Putamen (tissue), 1 donor: ENCODE results near the gene IRF6.
"Not testable (repeated sequence)": the region's sequence is repeated elsewhere in the genome, so short reads cannot be mapped to it uniquely, and the experiment has no call there.

Experiments
- DNase-seq: peaks from one replicate; pipeline ENCODE4 v3.0.0-alpha.2; 2016; ENCODE audit warnings: low spot score

Gene IRF6

GRCh38 chr1:209823143-209824041, 17.4 kb upstream of the IRF6 start:
- DNase-seq = peak; percentile 34

DNA sequence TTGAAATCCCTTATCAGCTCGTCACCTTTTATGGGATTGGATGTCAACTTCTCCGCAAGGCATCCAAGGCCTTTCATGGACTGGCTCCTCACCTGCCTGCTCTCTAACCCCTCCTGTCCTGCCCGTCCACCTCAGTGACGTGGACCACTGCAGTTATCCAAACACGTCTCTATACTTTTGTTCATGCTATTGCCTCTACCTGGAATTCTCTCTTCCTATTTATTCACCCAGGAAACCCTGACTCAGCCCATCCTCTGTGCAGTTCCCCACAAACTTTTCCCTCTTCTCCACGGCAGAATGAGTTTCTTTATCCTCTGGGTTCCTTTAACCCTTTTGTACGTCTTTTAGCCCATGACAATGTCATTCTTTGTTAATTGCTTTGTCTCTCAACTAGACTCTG, 16.8 kb upstream of the IRF6 start:
- DNase-seq = no peak

DNA sequence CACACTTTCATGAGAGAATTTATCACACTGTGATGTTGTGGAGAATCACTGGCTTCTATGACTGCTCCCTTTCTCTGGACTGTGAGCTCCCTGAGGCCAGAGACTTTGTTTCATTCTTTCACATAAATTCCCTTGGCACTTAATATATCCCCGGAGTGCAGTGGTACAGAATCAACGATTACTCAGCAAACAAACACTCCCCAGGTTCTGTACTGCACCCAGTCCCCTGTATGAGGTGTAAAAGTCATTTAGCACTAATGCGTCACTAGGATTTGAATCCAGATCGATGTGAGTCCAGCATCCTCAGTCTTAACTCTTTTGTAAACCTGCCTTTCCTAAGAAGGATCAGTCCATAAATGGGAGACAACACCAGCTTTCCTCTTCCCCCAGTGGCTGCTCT, 15.0 kb upstream of the IRF6 start:
- DNase-seq = no peak

DNA sequence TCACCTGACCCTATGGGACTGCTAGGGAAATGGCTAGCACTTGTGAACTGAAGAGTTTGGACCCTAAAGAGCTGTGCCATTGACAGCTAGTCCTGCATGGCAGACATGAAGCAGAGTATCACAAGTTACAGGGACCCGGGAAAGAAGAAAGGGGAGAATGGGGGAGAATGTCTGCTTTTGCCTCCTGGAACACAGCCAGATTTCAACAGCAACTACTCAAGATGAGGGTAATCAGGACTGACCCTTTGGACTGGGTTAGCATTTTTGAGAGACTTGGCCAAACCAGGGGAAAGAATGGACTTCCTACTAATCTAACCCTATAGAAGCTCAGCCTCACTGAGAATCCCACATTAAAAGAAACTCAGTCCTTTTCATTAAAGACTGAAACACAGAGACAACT, 13.1 kb upstream of the IRF6 start:
- no peak for DNase-seq

DNA sequence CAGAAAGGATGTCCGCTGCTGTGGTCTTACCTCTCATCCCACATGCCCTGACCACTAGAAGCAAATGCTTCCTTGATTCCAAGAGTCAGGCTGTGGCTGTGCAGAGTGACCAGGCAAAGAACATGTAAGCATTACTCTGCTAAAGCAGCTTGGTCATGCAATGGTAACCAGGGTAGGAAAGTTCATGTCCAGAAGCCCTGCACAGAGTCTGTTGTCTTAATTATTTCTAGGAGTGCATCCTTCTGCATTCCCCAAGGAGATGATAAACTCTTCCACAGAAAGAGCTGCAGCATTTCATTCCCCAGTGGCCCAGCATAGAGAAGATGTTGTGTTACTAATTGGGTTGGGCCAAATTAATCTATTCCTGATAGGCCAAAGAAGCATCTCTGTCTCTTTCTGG, 11.7 kb upstream of the IRF6 start:
- DNase-seq = no peak

DNA sequence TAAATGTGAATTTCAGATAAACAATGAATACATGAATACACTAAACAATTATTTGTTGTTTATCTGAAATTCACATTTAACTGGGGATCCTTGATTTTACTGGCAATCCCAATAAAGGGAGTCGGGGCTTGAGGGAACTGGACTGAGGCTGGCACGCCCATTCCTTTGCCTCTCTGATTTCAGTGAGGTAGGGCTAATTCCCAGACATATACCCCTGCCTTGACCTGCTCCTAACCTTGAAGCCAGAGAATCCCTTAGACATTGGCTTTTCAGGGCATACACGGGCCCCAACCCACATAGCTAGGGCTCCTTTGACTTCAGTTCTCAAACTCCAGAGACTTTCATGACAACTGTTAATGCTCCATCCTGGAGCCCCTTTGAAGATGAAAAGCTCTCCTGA, 11.0 kb upstream of the IRF6 start:
- no peak for DNase-seq

DNA sequence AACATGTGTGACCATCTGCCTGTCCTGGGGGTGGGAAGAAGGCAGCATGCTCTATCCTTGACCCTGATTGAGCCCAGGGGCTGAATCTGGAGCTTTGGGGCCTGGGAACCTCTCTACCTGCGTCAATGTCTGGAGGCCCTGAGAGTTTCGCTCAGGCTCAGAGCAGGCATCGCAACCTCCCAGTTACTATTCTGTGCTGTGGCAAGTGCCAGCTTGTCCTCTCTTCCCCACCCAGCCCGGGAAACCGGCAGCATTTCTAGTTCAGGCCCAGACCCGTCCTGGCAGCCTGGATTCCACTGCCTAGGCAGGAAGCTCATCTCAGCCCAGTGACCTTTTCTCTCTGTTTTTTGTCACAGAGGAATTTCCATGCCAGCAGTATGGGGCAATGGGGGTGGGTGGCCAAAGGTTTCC, 10.0 kb upstream of the IRF6 start:
- DNase-seq = no peak

- DNase-seq = no peak
Observed at GRCh38 chr1:209815490-209815889, 9.5 kb upstream of the IRF6 start.

DNA sequence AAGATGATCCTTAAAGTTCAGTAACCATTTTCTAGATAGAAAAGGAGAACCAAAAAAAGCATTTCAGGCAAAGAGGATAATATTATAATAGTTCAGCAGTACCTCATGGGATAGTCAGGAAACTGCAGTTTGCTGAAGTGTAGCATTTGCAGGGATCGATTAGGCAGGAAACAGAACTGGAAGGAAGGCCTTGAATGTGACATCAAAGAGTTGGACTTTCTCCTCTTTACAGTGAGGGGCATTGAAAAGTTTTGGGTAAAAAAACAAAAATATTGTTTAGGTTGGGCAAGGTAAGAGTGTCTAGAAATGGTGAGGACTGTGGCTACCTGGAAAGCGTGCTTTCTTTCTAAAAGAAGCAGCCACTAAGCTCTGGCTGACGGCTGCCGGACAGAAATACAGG, 8.0 kb upstream of the IRF6 start:
- no peak for DNase-seq

DNA sequence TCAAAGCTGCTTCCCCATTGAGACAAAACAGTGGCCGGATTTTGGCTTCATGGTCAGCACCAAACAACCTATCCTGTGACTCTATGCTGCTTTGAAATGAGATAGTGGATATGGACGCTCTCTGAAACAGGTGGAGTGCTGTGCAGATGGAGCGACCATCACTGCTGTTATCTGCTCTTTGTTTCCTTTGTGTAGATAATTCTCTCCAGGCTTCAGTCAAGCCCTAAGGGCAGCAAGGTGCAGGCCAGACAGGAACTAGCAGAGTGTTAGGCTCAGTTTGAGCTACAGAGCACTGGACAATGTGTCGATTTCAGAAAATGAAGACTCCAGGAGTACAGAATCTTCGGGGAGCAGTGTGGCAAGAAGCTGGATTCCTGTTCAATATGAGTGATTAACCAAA, 4.8 kb upstream of the IRF6 start:
- no peak for DNase-seq

DNA sequence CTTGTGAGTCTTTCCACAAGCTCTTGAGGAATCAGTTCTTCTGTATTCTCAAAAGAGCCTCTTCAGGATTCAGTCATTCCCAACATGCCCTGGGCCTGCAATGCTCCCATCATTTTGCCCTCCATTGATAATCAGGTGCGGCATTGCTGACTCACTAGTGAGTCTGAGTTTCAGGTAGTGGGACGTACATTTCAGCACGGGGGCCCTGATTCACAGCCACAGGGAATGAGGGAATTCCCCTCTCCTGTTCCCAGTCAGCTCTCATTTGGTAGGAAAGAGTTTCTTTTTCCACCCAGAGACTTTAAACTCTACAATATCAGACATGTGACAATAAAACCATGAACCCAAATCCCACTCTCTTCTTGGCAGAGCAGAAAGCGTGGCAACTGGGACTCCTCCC, 3.7 kb upstream of the IRF6 start:
- no peak for DNase-seq

DNA sequence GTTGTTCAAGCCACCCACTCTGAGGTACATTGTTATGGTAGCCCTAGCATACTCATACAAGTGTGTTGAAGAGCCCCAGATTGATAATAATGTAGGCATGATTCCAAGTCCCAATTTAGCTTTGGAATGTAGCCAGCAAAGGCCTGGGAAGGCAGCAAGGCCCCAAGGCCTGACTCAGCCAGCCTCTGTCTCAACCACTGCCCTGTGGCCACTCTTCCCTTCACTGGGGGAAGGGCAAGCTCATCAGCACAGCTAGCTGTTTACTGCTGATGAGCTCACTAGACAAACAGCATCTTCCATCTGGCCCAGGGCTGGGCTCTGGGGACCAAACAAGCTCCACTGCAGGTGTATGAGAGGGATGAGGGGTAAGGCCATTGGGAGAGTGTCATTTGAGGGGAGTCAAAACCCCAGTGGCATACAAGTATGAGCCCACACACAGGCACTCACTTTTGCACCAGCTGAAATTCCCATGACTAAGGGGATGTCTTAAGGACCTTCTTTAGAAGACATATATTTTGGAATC, 2.2 kb upstream of the IRF6 start:
- DNase-seq = no peak

DNA sequence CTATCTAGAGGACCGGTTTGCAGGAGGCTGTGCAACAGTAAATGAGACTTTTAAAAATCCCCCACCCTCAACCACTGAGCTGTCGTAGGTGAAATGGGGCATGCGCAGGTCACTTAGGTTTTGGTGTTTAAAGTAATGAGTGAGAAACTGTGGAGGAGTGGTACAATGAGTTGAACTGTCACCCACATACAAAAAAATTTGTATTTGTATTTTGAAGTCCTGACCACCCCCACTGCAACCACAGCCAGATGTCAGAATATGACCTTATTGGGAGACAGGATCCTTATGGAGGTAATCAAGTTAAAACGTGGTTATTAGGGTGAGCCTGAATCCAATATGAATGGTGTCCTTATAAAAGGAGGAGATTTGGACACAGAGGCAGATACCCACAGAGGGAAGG, 1.6 kb upstream of the IRF6 start:
- no peak for DNase-seq

DNA sequence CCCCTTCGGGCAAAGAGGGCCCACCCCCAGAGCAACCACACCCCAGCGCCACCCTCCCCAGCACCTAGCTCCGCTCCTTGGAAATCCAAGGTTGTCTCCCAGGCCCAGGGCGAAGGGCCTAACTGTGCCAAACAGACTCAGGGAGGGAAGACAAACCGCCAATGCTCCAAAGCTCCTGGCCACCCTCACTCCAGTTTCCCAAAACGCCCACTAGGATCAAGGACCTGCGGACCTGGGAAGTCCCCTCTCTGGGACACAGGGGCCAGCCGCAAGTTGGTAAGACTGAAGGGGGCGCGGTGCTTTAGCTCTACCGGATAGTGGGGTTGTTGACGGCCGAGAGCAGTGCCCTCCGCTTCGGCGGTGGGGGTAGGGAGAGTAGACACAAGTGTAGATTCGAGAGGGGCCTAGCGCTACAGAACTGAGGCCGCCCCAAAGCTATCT, 581 bp downstream of the IRF6 start:
- no peak for DNase-seq

DNA sequence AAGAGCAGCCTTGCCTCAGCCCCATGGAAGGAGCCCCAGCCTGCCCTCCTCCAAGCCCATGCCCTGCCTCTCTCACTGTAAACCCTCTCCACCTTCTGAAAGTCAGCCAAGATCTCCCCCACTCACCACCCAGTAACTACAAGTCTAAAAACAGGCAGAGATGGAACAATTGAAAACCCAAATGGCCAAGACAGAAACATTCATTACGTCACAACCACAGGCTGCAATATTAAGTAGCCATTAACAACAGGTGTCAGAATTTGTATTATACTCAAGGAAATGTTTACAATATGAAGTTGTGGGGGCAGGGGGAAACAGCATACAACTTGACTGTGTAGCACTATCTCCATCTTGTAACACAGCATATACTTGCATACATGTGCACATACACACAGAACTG, 2.4 kb downstream of the IRF6 start:
- DNase-seq = no peak

GRCh38 chr1:209802780-209803152, 3.2 kb downstream of the IRF6 start:
- no peak for DNase-seq

DNA sequence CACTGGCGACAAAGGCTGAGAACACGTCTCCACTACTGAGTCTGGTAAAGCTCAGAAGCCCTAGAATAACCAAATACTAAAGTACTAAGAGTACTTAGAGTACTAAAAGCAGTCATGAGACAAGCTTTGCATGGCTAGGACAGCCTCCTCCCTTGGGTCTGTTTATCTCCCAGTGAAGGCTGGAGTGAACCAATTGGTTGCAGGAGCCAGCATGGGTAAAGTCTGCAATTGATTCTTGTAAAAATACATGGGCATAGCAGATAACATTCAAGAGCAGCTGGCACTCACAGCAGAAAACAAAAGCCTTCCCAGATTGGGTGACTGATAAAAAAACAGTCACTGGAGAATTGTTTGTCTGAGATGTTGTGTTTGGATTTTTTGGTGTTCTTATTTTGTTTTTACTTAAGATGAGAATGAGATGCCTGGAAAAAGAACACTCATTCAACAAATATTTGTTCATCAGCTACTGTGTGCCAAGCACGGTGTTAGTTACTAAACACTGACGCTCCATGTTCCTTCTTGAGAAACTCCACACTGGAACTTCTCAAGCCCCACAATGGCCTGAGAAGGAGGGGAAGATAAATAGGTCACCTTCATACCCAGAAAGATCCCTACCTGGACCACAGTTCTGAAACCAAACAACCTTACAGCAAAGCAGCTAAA, 3.7 kb downstream of the IRF6 start:
- DNase-seq = no peak

DNA sequence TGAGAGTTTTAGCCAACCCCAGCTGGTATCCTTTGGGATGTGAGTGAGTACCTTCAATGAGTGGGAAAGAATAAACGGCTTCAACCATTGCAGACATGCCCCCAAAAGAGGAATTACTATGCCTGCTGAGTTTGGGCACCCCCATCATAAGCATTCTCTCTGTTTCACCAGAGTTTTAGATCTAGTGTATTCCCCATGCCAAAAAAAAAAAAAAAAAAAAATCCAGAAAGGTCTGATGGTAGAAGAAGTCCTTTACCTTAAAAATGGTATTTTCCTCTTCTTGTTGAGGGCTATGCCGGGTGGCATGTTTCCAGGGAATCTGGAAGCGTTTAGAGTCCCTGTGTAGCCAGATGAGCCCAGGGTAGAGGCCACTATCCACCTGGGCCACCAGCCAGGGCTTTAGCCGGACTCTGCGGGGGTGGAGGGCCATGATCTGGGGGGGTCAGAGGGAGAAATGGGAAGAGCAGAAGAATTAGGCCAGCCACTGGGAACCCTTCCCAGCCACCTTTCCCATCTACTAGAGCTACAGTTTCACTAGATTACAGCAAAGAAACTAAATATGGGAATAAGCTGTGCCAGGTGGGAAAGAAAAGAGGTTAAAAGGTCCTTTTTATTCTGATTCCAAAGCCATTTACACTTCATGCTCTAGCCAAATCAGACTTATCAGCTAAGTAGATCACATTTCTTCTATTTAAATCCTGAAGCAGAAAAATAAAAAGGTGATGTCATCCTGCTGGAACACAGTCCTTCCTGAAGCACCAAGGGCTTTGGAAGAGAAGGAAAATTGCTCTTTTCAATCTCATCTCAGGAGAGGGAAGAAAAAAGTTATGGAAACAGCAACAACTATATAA, 4.7 kb downstream of the IRF6 start:
- DNase-seq = no peak

DNA sequence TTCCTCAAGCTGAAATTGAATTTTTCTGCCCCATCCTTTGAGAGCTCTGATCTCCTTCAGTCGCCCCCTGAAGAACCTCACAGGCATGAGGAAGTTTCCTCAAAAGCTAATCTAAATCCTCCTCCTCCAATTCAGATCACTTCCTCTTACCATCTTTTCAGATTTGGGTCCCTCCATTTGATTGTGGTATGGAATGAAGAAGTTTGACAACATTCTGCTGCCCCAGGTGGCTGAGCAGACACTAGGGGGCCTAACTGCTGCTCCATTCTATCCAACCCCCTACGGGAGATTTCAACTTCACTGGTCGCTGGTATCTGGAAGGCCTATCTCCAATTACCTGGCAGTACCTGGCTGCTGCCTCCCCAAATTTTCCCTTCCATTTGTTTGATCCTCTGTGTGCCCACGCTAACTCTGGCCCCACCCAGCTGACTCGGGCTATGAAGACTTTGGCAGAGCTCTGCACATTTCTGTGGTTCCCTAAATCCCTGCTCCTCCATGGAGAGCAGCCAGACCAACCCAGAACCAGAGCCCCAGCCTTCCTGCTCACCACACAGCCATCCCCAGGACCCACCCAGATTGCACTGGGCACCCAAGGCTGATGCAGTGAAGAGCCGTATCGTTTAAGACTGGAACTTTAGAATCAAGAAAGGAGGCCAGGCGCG, 7.8 kb downstream of the IRF6 start:
- DNase-seq = no peak

- not testable (repeated sequence) for DNase-seq
Observed at GRCh38 chr1:209793711-209794110, 12.2 kb downstream of the IRF6 start.

DNA sequence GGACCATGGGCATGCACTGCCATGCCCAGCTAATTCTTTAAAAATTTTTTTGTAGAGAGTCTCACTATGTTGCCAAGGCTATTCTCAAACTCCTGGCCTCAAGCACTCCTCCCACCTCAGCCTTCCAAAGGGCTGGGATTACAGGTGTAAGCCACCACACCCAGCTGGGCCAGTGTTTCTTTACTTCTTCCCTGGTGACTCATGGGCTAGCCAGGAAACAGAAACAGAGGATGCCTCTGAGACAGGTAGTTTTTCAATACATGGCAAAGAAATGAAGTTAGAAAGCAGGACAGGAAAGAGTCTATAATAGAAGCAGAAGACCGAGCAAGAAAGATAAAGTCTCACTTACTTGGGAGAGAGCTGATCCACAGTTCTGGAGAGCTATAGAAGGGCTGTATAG, 14.0 kb downstream of the IRF6 start:
- DNase-seq = no peak
